Measurements from ENCODE around the gene RAB40C. TPM values are rescaled to one million over a fixed set of nuclear protein-coding genes. Genes with fewer than 3 reads are reported as not detected.

The RAB40C gene
- total and polyA plus RNA-seq, 10 of the 15 experiments (the other 5 are each of a cell fraction or from before 2014, with no cell fraction given): 0.06 to 12.8 (median 4.6) TPM

DNA sequence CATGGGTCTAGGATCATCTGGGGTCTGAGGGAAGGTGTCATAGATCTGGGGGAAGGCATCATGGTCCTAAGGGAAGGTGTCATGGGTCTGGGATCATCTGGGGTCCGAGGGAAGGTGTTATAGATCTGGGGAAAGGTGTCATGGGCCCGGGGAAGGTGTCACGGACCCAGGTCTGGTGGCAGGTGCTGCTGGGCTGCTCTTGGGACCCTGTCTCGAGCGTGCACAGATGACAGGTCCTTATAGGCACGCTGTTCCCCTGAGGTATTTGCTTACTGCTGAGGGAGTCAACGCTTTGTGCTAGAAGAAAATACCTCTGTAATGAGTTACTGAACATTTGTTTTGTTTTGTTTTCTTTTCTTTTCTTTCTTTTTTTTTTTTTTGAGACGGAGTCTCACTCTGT lies 1.4 kb downstream of the RAB40C start (continued):
- no peak for TF ChIP-seq TCF3 (IDR thresholded peaks at IDR 0.05; ENCODE audit: borderline replicate concordance, insufficient read depth, low read depth, low read length)
- TF ChIP-seq PAX5 (IDR thresholded peaks at IDR 0.05; ENCODE audit: borderline replicate concordance, low read depth, low read length): no peak

DNA sequence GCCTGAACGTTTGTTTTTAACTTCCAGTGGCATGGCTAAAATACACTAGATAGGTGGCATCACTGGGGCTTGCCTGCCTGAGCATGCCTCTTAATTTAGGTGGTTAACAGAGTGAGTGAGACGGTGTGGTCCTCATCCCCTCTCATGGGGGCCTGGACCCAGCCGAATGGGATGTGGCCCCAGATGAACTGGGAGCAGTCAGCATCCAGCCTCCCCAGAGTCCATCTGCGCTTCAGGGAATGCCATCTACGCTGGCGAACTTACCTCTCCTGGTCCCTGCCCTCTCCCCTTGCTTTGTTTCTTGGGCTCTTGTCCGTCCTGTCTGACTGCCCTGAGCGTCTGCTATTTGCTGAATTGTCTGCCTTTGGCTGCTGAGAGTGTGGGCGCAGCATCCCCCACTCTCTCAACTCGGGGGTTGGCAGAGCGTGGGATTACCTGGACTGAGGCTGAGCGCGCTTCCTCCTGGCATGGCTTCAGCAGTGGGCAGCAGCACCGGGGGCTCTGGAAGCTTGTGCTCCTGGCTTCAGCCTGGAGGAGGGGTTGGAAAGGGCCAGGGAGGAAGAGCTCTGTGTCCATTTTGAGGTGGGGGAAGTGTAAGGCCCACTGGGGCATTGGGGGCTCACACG lies 2.1 kb downstream of the RAB40C start:
- no peak for FAIRE-seq
- H3K4me3 ChIP-seq: no peak overlapping the region
- H3K36me3 ChIP-seq (ENCODE audit: control insufficient read depth in 2 of 2, insufficient read depth in 2 of 2, low read length in 1 of 2): no peaks in the 10 kb centered on the region
- no TSS peak for BruUV-seq (replicated peaks)
- in situ Hi-C loops (cut with MboI) (no loop called here), intact Hi-C loops (cut with micrococcal nuclease; ENCODE audit: unreplicated experiment) (no loop called here)
- POLR2A ChIA-PET: interaction anchor here (1.4 kb wide), 1 partner anchor 44 kb away, joined by 3 read pairs; the partner anchor contains the start of gene METTL26
- H3K79me2 ChIP-seq (ENCODE audit: control insufficient read depth, insufficient read depth, low read length): peaks cover 28% of the 10 kb centered on the region
- H3K4me2 ChIP-seq (ENCODE audit: control insufficient read depth, insufficient read depth): no peak overlapping the region
- no peaks in the 10 kb centered on the region for H3K9me3 ChIP-seq (replicated peaks; ENCODE audit: control insufficient read depth, insufficient read depth, low read length)
- WGBS (ENCODE audit: insufficient coverage, insufficient replicate concordance, low lambda C conversion rate, missing lambda C conversion rate): 77% methylated on average over 15 of the region's 15 CpGs
- CTCF ChIA-PET: interaction anchor here (1.0 kb wide), 1 partner anchor 205 kb away, joined by 4 read pairs; no protein-coding TSS in a partner anchor
- H3K27me3 ChIP-seq (replicated peaks in 1 of 2; ENCODE audit: control insufficient read depth in 2 of 2, insufficient read depth in 2 of 2, low read length in 1 of 2): no peaks in the 10 kb centered on the region
- H3K4me1 ChIP-seq (ENCODE audit: control insufficient read depth, insufficient read depth, low read length): peaks cover 15% of the 10 kb centered on the region
- no peak for DNase-seq (ENCODE audit: low read depth, low spot score)
- ATAC-seq: no peak
- H3K9ac ChIP-seq (ENCODE audit: control insufficient read depth, insufficient read depth, low read length): no peak overlapping the region
- TF ChIP-seq NR2F1 (conservative IDR thresholded peaks at IDR 0.05): no peak
- TF ChIP-seq, protein P1, sequence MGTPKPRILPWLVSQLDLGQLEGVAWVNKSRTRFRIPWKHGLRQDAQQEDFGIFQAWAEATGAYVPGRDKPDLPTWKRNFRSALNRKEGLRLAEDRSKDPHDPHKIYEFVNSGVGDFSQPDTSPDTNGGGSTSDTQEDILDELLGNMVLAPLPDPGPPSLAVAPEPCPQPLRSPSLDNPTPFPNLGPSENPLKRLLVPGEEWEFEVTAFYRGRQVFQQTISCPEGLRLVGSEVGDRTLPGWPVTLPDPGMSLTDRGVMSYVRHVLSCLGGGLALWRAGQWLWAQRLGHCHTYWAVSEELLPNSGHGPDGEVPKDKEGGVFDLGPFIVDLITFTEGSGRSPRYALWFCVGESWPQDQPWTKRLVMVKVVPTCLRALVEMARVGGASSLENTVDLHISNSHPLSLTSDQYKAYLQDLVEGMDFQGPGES (IDR thresholded peaks at IDR 0.05): no peak
- no peak for TF ChIP-seq IKZF2 (IDR thresholded peaks at IDR 0.05)
- TF ChIP-seq SPI1 (IDR thresholded peaks at IDR 0.05; ENCODE audit: borderline replicate concordance, insufficient read depth, low read depth, low read length): no peak
- TF ChIP-seq HDAC2 (IDR thresholded peaks at IDR 0.05): no peak
- no peak for TF ChIP-seq BHLHE40 (IDR thresholded peaks at IDR 0.05; ENCODE audit: borderline replicate concordance in 1 of 2, low read depth in 2 of 2, low read length in 1 of 2)
- TF ChIP-seq STAT3 (IDR thresholded peaks at IDR 0.05; ENCODE audit: low read depth, low read length): no peak
- no peak for TF ChIP-seq ESRRA (IDR thresholded peaks at IDR 0.05; ENCODE audit: low read length)
- TF ChIP-seq NFXL1 (IDR thresholded peaks at IDR 0.05; ENCODE audit: borderline replicate concordance): no peak
- TF ChIP-seq, protein P2, sequence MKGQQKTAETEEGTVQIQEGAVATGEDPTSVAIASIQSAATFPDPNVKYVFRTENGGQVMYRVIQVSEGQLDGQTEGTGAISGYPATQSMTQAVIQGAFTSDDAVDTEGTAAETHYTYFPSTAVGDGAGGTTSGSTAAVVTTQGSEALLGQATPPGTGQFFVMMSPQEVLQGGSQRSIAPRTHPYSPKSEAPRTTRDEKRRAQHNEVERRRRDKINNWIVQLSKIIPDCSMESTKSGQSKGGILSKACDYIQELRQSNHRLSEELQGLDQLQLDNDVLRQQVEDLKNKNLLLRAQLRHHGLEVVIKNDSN (IDR thresholded peaks at IDR 0.05; ENCODE audit: borderline replicate concordance, extremely low read length, insufficient read depth, low read depth, low read length): no peak
- no peak for TF ChIP-seq WRNIP1 (IDR thresholded peaks at IDR 0.05; ENCODE audit: borderline replicate concordance, low read depth, low read length)
- TF ChIP-seq, protein P3, sequence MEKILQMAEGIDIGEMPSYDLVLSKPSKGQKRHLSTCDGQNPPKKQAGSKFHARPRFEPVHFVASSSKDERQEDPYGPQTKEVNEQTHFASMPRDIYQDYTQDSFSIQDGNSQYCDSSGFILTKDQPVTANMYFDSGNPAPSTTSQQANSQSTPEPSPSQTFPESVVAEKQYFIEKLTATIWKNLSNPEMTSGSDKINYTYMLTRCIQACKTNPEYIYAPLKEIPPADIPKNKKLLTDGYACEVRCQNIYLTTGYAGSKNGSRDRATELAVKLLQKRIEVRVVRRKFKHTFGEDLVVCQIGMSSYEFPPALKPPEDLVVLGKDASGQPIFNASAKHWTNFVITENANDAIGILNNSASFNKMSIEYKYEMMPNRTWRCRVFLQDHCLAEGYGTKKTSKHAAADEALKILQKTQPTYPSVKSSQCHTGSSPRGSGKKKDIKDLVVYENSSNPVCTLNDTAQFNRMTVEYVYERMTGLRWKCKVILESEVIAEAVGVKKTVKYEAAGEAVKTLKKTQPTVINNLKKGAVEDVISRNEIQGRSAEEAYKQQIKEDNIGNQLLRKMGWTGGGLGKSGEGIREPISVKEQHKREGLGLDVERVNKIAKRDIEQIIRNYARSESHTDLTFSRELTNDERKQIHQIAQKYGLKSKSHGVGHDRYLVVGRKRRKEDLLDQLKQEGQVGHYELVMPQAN (conservative IDR thresholded peaks at IDR 0.05): no peak
- TF ChIP-seq SMAD5 (IDR thresholded peaks at IDR 0.05; ENCODE audit: low read depth): no peak
- TF ChIP-seq, protein P4, sequence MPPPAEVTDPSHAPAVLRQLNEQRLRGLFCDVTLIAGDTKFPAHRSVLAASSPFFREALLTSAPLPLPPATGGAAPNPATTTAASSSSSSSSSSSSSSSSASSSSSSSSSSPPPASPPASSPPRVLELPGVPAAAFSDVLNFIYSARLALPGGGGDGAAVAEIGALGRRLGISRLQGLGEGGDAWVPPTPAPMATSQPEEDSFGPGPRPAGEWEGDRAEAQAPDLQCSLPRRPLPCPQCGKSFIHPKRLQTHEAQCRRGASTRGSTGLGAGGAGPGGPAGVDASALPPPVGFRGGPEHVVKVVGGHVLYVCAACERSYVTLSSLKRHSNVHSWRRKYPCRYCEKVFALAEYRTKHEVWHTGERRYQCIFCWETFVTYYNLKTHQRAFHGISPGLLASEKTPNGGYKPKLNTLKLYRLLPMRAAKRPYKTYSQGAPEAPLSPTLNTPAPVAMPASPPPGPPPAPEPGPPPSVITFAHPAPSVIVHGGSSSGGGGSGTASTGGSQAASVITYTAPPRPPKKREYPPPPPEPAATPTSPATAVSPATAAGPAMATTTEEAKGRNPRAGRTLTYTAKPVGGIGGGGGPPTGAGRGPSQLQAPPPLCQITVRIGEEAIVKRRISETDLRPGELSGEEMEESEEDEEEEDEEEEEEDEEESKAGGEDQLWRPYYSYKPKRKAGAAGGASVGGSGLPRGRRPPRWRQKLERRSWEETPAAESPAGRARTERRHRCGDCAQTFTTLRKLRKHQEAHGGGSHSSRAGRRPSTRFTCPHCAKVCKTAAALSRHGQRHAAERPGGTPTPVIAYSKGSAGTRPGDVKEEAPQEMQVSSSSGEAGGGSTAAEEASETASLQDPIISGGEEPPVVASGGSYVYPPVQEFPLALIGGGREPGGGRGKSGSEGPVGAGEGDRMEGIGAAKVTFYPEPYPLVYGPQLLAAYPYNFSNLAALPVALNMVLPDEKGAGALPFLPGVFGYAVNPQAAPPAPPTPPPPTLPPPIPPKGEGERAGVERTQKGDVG (CRISPR knock-in tag; IDR thresholded peaks at IDR 0.05): no peak
- RAD21 ChIA-PET (ENCODE audit: unreplicated experiment): no interaction called here
- SMC1A ChIA-PET (ENCODE audit: uncharacterized antibody, unreplicated experiment): no interaction called here
- no peak overlapping the region for H3K27ac ChIP-seq (ENCODE audit: control insufficient read depth, insufficient read depth)
- H2AFZ ChIP-seq (ENCODE audit: control insufficient read depth, low read depth, low read length): no peak overlapping the region
- H4K20me1 ChIP-seq (ENCODE audit: control insufficient read depth, insufficient read depth): no peaks in the 10 kb centered on the region
